ENCODE measurements around the gene C1QBP.
A peak's percentile ranks its signal among the peaks of the same experiment; 100 is the strongest.

Gene C1QBP, protein sequence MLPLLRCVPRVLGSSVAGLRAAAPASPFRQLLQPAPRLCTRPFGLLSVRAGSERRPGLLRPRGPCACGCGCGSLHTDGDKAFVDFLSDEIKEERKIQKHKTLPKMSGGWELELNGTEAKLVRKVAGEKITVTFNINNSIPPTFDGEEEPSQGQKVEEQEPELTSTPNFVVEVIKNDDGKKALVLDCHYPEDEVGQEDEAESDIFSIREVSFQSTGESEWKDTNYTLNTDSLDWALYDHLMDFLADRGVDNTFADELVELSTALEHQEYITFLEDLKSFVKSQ

DNA sequence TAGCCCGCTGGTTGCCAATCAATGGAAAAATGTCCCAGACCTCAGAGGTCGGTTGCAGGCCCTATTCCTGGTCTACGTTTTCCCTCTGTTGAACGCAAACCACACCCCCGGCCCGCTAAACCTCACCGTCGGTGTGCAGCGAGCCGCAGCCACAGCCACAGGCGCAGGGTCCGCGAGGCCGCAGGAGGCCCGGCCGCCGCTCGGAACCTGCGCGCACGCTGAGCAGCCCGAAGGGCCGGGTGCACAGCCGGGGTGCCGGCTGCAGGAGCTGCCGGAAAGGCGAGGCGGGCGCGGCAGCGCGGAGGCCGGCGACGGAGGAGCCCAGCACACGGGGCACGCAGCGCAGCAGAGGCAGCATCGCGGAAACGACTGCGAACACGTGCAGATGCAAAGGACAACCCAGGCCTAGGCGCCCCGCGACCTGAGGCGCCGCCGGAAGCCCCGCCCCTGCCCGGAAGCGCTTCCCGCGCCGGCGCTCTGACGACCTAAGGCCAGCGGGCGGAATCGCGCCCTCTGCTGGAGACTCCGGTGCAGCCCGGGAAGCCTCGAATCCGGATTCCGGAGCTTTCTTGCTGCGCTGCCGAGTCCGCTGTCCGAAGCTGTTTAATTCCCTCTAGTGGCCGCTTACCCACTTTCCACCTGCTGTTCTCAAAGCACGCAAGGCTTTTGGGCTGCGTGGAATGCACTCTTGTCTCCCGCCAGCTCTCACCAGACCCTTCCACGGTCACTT, at the start of gene C1QBP:
TSS of gene C1QBP (minus strand) at position 440 of the 730 bp plus-strand sequence. CDS start at position 358, 82 bp downstream.
- Mint-ChIP-seq H3K27me3 (ENCODE audit: low read depth) (no peaks in the 10 kb centered on the region), H3K27ac (peak within 1 kb of the TSS; percentile 87), H3K4me1 (ENCODE audit: low read depth) (peaks cover 37% of the 10 kb centered on the region), H3K36me3 (ENCODE audit: low read depth) (peaks cover 35% of the 10 kb centered on the region), H3K9me3 (no peaks in the 10 kb centered on the region), H3K4me3 (peak within 1 kb of the TSS; percentile 84)

DNA sequence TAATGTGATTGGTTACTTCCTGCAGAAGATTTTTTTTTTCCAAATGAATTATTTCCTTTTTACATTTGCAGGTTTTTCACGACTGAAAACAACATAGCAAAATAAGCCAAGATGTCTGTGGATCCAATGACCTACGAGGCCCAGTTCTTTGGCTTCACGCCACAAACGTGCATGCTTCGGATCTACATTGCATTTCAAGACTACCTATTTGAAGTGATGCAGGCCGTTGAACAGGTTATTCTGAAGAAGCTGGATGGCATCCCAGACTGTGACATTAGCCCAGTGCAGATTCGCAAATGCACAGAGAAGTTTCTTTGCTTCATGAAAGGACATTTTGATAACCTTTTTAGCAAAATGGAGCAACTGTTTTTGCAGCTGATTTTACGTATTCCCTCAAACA, 49.8 kb upstream of the C1QBP start:
- Mint-ChIP-seq H3K4me3 (peak overlapping the region; percentile 97), H3K27me3 (ENCODE audit: low read depth) (no peaks in the 10 kb centered on the region), H3K27ac (no peak overlapping the region), H3K4me1 (ENCODE audit: low read depth) (peaks cover 22% of the 10 kb centered on the region), H3K9me3 (peaks cover 5% of the 10 kb centered on the region), H3K36me3 (ENCODE audit: low read depth) (peaks cover 40% of the 10 kb centered on the region)

DNA sequence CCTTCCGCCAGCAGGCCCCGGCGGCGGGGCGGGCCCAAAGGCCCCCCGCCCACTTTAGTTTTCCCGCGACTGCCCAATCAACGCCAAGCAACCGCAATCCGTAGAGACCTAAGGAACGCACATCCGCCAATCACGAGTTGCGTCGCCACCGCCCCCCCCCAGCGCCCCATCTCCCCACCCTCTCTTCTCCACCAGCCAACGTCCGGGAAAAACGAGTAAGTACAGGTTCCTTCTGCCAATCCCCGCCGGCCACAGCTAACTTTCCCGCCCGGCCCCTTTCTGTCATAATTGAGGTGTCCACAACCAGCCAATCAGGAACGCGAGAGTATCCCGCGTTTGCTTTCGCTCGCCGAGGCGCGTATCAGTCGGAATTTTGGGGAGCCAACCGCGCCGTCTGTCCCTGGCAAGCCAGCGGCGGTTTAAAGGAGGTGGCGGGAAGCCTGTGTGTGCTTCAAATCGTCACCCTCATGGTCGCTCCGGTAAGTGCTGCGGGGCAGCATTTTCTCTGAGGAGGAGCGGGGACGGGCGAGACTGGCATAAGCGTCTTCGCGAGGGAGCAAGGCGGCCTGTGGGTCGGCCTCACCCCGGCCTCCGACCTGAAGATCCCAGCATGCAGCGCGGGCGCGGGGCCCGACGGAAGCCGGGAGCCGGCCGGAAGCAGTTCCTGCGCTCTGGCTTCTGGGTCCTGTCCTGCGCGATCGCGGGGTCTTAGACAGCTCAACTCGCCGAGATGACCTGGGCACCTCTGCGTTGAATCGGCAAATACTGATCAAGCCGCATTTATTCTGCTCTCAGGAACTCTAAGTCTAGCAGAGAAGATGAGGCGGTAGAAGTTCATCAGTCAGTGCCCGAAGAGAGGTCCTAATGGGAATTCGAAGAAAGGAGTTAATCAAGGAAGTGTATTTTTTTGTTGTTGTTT, 47.5 kb upstream of the C1QBP start, which contains the start of gene MIS12:
TSS of gene MIS12 (plus strand) at position 361 of the 919 bp plus-strand sequence. CDS start 2,297 bp downstream, outside the sequence.
- H3K27me3 Mint-ChIP-seq (ENCODE audit: low read depth) = no peaks in the 10 kb centered on the region
- H3K4me3 Mint-ChIP-seq = peak within 1 kb of the TSS; percentile 97
- peaks cover 30% of the 10 kb centered on the region for H3K4me1 Mint-ChIP-seq (ENCODE audit: low read depth)
- H3K9me3 Mint-ChIP-seq = no peaks in the 10 kb centered on the region
- H3K27ac Mint-ChIP-seq = peak within 1 kb of the TSS; percentile 98
- peaks cover 45% of the 10 kb centered on the region for H3K36me3 Mint-ChIP-seq (ENCODE audit: low read depth)

DNA sequence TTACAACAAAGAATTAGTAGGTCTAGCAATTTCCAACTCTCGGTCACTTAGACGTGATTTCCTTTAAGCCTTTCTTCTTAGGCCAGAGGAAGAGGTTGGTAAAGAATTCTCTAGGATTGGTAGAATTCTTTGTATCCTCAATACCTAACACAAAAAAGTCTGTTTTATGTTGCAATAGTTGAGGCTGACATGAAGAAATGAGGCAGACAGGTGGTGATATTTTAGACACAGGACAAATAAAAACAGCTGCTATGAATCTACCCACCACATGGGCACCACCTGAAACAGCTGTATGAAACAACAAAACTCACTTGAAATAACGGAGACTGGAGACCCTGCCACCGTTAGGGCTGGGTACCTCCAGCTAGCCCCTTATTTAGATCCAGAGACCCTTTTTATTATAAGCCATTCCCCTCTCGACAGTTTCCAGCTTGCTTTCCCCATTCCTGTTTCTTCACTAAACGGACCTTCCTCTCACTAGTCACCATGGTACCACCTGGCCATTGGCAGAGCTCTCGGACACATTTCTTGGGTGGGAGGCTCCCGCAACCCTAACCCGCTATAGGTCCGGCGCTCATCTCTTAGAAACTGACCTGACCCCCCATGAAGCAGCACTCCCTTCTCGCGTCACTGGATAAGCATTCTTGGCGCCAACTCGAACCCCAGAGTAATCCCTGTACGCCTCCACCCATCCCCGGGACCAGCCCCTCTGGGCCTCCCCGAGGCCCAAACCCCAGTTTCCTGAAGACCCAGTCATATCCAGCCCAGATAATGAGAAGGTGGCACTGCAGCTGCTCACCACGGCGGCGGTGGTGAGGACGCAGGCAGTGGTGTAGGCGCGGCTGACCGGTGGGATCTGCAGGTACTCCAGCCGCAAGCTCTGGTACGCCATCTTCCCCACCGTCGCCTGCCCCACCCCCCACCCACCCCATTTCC, 46.6 kb upstream of the C1QBP start, which contains the start of gene DERL2:
TSS of gene DERL2 (minus strand) at position 909 of the 936 bp plus-strand sequence. CDS start at position 892, 17 bp downstream.
- Mint-ChIP-seq H3K4me1 (ENCODE audit: low read depth) (peaks cover 30% of the 10 kb centered on the region), H3K36me3 (ENCODE audit: low read depth) (peaks cover 46% of the 10 kb centered on the region)

DNA sequence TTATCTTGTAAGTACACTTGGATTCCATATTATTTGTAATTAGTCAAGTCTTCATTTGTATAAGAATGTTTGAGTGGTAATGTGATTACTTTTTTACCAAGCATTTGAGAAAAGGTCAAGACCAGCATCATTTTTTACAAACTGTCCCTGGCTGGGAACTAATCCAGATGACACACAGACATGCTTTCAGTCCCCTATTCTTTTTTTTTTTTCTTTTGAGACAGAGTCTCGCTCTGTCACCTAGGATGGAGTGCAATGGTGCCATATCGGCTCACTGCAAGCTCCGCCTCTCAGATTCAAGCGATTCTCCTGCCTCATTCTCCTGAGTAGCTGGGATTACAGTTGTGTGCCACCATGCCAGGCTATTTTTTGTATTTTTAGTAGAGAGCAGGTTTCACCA, 42.5 kb upstream of the C1QBP start:
- H3K27ac Mint-ChIP-seq = no peak overlapping the region
- H3K36me3 Mint-ChIP-seq (ENCODE audit: low read depth) = peaks cover 49% of the 10 kb centered on the region
- no peak overlapping the region for H3K4me3 Mint-ChIP-seq
- no peaks in the 10 kb centered on the region for H3K27me3 Mint-ChIP-seq (ENCODE audit: low read depth)
- H3K4me1 Mint-ChIP-seq (ENCODE audit: low read depth) = peaks cover 20% of the 10 kb centered on the region
- H3K9me3 Mint-ChIP-seq = no peaks in the 10 kb centered on the region

More for the DNA sequence above, 46.6 kb upstream of the C1QBP start, which contains the start of gene DERL2:
- Mint-ChIP-seq H3K9me3 (no peaks in the 10 kb centered on the region), H3K27ac (peak within 1 kb of the TSS; percentile 98), H3K4me3 (peak within 1 kb of the TSS; percentile 97), H3K27me3 (ENCODE audit: low read depth) (no peaks in the 10 kb centered on the region)

DNA sequence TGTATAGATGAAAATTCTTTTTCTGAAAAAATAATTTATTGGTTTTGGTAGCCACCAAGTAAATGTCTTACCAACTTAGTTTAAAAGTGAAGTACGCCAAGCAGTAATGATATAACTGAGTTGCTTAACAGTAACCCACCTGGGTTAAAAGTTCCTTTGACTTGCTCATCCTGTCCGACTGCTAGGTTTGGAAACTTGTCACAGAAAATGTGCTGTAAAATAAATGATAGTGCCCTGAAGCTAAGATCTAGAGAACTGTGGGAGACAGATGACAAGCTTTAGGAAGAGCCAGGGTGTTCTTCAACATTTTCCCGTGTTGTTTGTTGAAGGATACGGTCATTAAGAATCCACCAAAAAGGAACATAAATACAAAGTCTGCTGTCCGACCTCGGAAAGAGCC, 42.0 kb upstream of the C1QBP start:
- Mint-ChIP-seq H3K36me3 (ENCODE audit: low read depth) (peaks cover 51% of the 10 kb centered on the region), H3K9me3 (no peaks in the 10 kb centered on the region), H3K27me3 (ENCODE audit: low read depth) (no peaks in the 10 kb centered on the region), H3K27ac (no peak overlapping the region), H3K4me1 (ENCODE audit: low read depth) (peaks cover 20% of the 10 kb centered on the region), H3K4me3 (no peak overlapping the region)

DNA sequence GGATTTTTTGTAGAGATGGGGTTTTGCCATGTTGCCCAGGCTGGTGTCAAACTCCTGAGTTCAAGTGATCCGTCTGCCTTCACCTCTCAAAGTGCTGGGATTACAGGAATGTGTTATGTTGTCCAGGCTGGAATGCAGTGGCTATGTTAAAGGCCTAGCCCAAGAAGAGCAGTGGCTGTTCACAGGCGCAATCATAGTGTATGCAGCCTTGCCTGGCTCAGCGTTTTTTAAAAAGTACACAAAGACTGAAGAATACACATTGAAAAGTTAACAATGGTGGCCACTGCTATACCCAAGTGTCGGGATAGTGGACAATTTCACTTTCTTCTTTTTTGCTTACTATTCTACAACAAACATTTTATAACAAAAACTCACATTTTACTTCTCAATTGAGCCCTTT, 40.0 kb upstream of the C1QBP start:
- no peaks in the 10 kb centered on the region for H3K27me3 Mint-ChIP-seq (ENCODE audit: low read depth)
- H3K4me1 Mint-ChIP-seq (ENCODE audit: low read depth) = peaks cover 11% of the 10 kb centered on the region
- H3K36me3 Mint-ChIP-seq (ENCODE audit: low read depth) = peaks cover 56% of the 10 kb centered on the region
- no peaks in the 10 kb centered on the region for H3K9me3 Mint-ChIP-seq
- H3K4me3 Mint-ChIP-seq = no peak overlapping the region
- H3K27ac Mint-ChIP-seq = no peak overlapping the region

DNA sequence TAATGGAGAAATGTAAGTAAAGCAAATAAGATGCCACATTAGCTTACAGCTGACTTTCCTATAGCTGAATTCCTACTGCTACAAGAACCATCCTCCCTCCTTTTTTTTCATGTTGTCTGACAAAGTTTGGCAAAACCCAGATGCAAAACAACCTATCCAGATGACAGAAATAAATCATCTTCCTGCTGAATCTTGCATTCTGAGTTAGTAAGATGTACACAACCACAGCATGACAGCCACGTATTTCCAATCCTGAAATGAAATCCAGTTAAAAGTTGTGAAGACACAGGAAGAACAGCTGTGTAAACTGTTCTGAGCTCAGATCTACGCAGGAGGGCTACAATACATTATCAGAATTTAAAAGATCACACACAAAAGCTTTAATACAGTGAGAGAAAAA, 35.0 kb upstream of the C1QBP start:
- Mint-ChIP-seq H3K36me3 (ENCODE audit: low read depth) (peaks cover 45% of the 10 kb centered on the region), H3K9me3 (no peaks in the 10 kb centered on the region), H3K4me3 (no peak overlapping the region), H3K27me3 (ENCODE audit: low read depth) (no peaks in the 10 kb centered on the region), H3K4me1 (ENCODE audit: low read depth) (peaks cover 14% of the 10 kb centered on the region), H3K27ac (no peak overlapping the region)

DNA sequence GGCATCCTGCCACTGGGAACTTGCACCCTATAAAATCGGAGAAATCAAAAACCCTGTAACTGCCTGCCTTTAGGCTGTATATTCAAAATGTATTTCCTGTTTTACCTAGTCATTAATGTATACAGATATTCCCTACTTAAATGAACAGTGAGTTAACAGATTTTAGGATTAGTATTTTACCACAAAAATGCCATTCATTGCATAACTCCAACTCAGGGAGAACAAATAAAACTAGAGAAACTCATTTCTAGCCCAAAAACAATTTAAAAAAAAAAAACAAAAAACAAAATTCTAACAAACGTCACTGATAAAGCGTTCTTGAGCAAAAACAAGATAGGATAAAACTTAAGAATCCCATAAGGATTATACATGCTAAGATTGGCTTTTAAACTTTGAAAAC, 33.6 kb upstream of the C1QBP start:
- H3K27me3 Mint-ChIP-seq (ENCODE audit: low read depth) = no peaks in the 10 kb centered on the region

DNA sequence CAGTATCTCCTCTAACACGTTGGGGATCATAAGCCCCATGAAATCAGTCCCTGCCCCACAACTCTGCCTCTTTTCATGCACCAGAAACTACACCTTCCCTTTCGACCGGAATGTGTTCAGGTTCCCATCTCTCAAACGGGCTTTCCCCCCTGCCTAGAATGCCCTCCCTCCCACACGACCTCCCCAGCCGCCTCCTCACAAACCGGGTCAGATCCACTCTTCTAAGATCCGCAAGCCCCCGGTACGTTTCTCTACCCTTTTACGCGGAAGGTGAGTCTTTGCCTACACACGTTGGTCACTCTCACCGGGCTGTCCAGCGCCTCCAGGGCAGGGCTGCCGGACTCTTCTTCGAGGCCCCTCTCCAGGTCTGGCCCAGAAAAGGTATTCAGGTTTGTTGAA, 29.1 kb upstream of the C1QBP start:
- Mint-ChIP-seq H3K27me3 (ENCODE audit: low read depth) (no peaks in the 10 kb centered on the region), H3K4me3 (peak overlapping the region; percentile 93), H3K27ac (peak overlapping the region; percentile 82), H3K36me3 (ENCODE audit: low read depth) (peaks cover 13% of the 10 kb centered on the region), H3K4me1 (ENCODE audit: low read depth) (peaks cover 39% of the 10 kb centered on the region), H3K9me3 (no peaks in the 10 kb centered on the region)

More for the DNA sequence above, 33.6 kb upstream of the C1QBP start:
- H3K4me3 Mint-ChIP-seq = no peak overlapping the region
- peaks cover 33% of the 10 kb centered on the region for H3K36me3 Mint-ChIP-seq (ENCODE audit: low read depth)
- H3K27ac Mint-ChIP-seq = no peak overlapping the region
- peaks cover 19% of the 10 kb centered on the region for H3K4me1 Mint-ChIP-seq (ENCODE audit: low read depth)
- H3K9me3 Mint-ChIP-seq = no peaks in the 10 kb centered on the region

DNA sequence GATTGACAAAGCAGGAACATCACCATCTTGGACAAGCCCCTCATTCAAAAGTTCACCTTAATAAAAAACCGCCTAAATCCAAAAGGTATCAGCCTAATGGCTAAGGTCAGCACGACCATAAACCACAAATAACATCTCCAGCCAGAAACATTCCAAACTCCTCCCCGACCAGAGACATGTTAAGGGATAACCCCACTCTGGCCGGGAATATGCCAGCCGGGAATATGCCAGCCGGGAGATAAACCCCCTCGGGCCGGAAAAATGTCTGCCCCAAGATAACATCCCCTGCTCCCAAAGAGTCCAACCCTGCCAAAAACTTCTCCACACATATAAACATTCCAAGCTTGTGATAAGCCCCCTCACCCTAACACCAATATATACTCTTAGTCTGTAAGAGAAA, 28.5 kb upstream of the C1QBP start:
- H3K27me3 Mint-ChIP-seq (ENCODE audit: low read depth) = no peaks in the 10 kb centered on the region
- H3K27ac Mint-ChIP-seq = peak overlapping the region; percentile 82
- peaks cover 39% of the 10 kb centered on the region for H3K4me1 Mint-ChIP-seq (ENCODE audit: low read depth)
- H3K9me3 Mint-ChIP-seq = no peaks in the 10 kb centered on the region
- H3K36me3 Mint-ChIP-seq (ENCODE audit: low read depth) = peaks cover 14% of the 10 kb centered on the region
- H3K4me3 Mint-ChIP-seq = peak overlapping the region; percentile 93

DNA sequence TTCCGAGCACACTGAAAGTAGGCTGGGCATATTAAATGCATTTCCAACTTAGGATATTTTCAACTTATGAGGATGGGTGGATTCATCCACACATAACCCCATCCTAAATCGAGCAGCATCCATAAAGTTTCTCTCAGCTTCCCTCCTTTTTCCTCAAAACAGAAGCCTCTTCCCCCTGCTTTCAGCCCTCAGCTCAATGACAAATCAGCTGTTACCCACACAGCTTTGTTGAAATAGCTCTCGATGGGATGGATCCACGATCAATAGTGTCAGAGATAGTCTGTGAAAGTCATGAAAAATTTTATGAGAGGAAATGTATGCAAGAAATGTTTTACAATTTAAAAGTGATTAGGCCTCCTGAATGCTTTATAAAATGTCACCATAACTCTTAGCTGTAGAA, 27.3 kb upstream of the C1QBP start:
- Mint-ChIP-seq H3K9me3 (no peaks in the 10 kb centered on the region), H3K36me3 (ENCODE audit: low read depth) (peaks cover 7% of the 10 kb centered on the region), H3K4me1 (ENCODE audit: low read depth) (peaks cover 35% of the 10 kb centered on the region), H3K4me3 (peak overlapping the region; percentile 93), H3K27ac (no peak overlapping the region), H3K27me3 (ENCODE audit: low read depth) (no peaks in the 10 kb centered on the region)

DNA sequence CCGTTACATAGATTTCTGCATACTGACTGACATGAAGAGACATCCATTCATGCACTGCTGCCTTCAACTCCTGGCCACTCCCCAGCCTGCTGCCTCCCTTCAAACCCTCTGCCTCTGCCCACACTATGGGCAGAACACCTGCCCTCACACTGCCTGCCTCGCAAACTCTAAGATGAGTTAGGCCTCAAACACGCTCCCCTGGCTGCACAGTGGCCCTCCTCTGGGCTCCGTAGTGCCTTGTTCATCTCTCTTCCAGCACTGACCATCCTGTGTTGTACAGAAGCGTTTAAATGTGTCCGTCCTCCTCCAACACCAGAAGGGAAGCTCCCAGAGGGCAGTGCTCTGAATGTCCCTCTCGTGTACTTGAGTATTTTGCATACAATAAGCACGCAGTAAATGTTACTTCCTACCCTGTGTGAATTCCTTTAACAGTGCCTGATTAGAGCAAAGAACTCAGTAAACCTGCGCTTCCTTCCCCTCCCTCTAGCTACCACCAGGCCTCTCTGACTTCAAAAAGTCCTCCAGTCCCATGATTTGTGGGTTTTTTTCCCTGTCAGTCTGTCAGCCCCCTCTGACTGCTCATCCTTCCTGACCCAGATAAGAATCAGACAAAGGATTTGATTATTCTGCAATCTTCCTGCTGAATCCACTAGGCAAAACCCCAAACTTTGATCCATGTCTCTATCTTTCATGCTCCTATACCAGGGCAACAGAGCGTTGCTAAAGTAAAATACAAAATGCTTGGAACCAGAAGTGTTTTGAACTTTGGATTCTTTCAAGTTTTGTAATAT, 26.0 kb upstream of the C1QBP start:
- Mint-ChIP-seq H3K27ac (peak overlapping the region; percentile 19), H3K4me3 (no peak overlapping the region), H3K36me3 (ENCODE audit: low read depth) (peaks cover 11% of the 10 kb centered on the region), H3K27me3 (ENCODE audit: low read depth) (no peaks in the 10 kb centered on the region), H3K9me3 (no peaks in the 10 kb centered on the region), H3K4me1 (ENCODE audit: low read depth) (peaks cover 34% of the 10 kb centered on the region)

Data from T-helper 1 cell treated with Interleukin-12 subunit alpha and Interleukin-12 subunit beta and Interleukin-4 antibody, amounts not matched to agents 30 μg/mL and 1 μg/mL, for 36 hours (primary cell).